Osteocyte (in vitro differentiated cells): ENCODE results near the gene GNPTAB. TPM values are rescaled to one million over a fixed set of nuclear protein-coding genes. Genes with fewer than 3 reads are reported as not detected.
A peak's percentile ranks its signal among the peaks of the same experiment; 100 is the strongest.
"Not testable (repeated sequence)": the region's sequence is repeated elsewhere in the genome, so short reads cannot be mapped to it uniquely, and the experiment has no call there.

Experiments used
- DNase-seq: peaks from one replicate; pipeline ENCODE4 v3.0.0; 2021; ENCODE audit warnings: mixed read lengths; ENCODE audit not compliant: unreplicated experiment; ENCODE audit errors: extremely low spot score
- H3K27ac Mint-ChIP-seq: one replicate; pipeline ENCODE4 v1.8.0; 2021; ENCODE audit warnings: mild to moderate bottlenecking, mixed read lengths; ENCODE audit not compliant: unreplicated experiment
- H3K27me3 Mint-ChIP-seq: one replicate; pipeline ENCODE4 v1.8.0; 2021; ENCODE audit warnings: mixed read lengths; ENCODE audit not compliant: unreplicated experiment
- H3K36me3 Mint-ChIP-seq: one replicate; pipeline ENCODE4 v1.8.0; 2021; ENCODE audit warnings: mixed read lengths; ENCODE audit not compliant: unreplicated experiment
- H3K4me1 Mint-ChIP-seq: one replicate; pipeline ENCODE4 v1.8.0; 2021; ENCODE audit warnings: mixed read lengths; ENCODE audit not compliant: unreplicated experiment
- H3K4me3 Mint-ChIP-seq: one replicate; pipeline ENCODE4 v1.8.0; 2021; ENCODE audit warnings: mild to moderate bottlenecking, moderate library complexity, mixed read lengths; ENCODE audit not compliant: unreplicated experiment
- H3K9me3 Mint-ChIP-seq: one replicate; pipeline ENCODE4 v1.8.0; 2021; ENCODE audit warnings: mixed read lengths; ENCODE audit not compliant: unreplicated experiment
- total RNA-seq: library from RNA; stranded (reverse); gene quantifications from 2 replicates; pipeline ENCODE4 v1.2.1, GENCODE V29; 2021
- TF ChIP-seq, protein P1 (sequence below): fragments of 200-600 bp; sonication (generic); IDR thresholded peaks from 2 replicates; pipeline ENCODE4 v1.5.0; 2021; ENCODE audit warnings: antibody characterized with exemption, mild to moderate bottlenecking, moderate library complexity

The GNPTAB gene
- total RNA-seq, 1 donor from 2014 or later, result 25.8 TPM

DNA sequence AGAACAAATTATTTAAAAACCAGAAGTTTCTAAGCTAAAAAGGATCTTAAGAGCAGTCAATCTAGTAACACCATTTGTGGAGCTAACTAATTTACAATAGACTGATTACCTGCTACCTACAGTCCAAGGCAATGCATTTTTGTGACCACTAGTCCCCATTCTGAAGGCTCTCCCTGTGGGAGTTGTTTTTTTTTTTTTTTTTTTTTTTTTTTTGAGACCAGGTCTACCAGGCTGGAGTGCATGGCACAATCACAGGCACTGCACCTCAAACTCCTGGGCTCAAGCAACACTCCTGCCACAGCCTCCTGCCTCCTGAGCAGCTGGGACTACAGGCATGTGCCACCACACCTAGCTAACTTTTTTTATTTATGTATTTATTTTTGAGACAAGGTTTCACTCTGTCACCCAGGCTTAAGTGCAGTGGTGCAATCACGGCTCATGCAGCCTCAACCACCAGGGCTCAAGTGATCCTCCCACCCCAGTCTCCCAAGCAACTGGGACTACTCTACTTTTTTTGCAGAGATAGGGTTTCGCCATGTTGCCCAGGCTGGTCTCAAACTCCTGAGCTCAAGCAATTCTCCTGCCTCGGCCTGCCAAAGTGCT, 3.9 kb downstream of the GNPTAB start:
- H3K27ac Mint-ChIP-seq, result no peak overlapping the region
- DNase-seq, result no peak

DNA sequence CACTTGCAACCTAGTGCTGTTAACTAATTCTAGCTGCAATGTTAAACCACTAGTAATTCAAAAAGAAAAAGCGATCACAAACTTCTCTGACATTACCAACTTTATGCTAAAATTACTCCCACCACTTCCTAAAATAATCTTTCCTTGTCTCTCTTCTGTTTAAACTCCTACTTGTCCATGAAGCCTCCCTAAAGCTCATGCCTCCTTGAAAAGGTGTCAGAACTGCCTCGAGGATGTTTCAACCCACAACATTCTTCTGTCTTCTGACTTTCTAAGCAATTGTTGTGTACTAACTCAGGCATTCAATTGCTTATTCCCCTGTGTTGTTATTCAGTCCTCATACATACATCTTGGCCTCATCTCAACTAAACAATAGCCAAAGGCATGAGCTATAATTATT, 5.9 kb downstream of the GNPTAB start:
- H3K4me3 Mint-ChIP-seq, result no peak overlapping the region
- no peak for DNase-seq
- H3K9me3 Mint-ChIP-seq, result no peaks in the 10 kb centered on the region
- H3K4me1 Mint-ChIP-seq, result peaks cover 11% of the 10 kb centered on the region
- no peaks in the 10 kb centered on the region for H3K36me3 Mint-ChIP-seq
- no peaks in the 10 kb centered on the region for H3K27me3 Mint-ChIP-seq
- H3K27ac Mint-ChIP-seq, result no peak overlapping the region
- TF ChIP-seq, protein P1, sequence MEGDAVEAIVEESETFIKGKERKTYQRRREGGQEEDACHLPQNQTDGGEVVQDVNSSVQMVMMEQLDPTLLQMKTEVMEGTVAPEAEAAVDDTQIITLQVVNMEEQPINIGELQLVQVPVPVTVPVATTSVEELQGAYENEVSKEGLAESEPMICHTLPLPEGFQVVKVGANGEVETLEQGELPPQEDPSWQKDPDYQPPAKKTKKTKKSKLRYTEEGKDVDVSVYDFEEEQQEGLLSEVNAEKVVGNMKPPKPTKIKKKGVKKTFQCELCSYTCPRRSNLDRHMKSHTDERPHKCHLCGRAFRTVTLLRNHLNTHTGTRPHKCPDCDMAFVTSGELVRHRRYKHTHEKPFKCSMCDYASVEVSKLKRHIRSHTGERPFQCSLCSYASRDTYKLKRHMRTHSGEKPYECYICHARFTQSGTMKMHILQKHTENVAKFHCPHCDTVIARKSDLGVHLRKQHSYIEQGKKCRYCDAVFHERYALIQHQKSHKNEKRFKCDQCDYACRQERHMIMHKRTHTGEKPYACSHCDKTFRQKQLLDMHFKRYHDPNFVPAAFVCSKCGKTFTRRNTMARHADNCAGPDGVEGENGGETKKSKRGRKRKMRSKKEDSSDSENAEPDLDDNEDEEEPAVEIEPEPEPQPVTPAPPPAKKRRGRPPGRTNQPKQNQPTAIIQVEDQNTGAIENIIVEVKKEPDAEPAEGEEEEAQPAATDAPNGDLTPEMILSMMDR, result no peak

More for the DNA sequence above, 3.9 kb downstream of the GNPTAB start:
- TF ChIP-seq, protein P1, result no peak
- Mint-ChIP-seq H3K27me3 (no peaks in the 10 kb centered on the region), H3K4me3 (no peak overlapping the region), H3K4me1 (peaks cover 19% of the 10 kb centered on the region), H3K36me3 (no peaks in the 10 kb centered on the region), H3K9me3 (no peaks in the 10 kb centered on the region)

DNA sequence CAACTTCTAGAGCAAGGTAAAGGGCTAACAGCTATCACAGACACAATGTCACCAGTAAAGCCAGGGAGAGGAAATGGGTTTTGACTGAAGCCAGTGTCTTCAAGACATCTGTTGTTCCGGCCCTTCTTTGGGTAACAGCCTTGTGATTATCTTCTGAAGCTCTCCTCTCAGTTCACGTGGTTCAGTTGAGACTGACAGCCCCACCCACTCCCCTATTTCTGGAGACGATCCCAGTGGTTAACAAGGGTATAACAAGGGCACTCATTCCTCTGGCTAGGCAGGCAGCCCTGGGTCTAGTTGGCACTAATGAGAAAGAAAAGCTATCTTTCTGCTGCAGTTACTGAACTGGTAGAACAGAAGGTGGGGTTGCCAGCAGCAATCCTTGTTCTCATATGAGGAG, 6.9 kb downstream of the GNPTAB start:
- Mint-ChIP-seq H3K27me3 (no peaks in the 10 kb centered on the region), H3K4me3 (no peak overlapping the region), H3K4me1 (peaks cover 4% of the 10 kb centered on the region), H3K36me3 (no peaks in the 10 kb centered on the region), H3K27ac (peak overlapping the region; percentile 7), H3K9me3 (no peaks in the 10 kb centered on the region)
- TF ChIP-seq, protein P1, result peak; percentile 26
- DNase-seq, result no peak

DNA sequence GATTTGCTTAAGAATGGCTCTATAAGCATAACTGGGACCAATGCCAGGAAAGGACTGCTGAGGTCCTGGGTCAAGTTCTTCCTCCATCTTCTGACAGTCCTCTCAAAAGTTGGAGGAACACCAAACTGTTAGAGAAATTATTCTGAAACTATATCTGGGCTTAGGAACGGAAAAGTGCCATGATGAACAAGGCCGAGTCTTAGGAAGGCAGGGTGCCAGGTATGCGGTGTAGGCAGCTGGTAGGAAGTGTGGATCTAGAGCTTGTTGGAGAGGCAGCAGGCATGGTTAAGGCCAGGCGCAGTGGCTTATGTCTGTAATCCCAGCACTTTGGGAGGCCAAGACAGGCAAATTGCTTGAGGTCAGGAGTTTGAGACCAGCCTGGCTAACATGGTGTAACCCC, 7.7 kb downstream of the GNPTAB start:
- Mint-ChIP-seq H3K4me1 (peaks cover 4% of the 10 kb centered on the region), H3K4me3 (no peak overlapping the region), H3K27me3 (no peaks in the 10 kb centered on the region), H3K9me3 (no peaks in the 10 kb centered on the region), H3K27ac (no peak overlapping the region), H3K36me3 (no peaks in the 10 kb centered on the region)
- no peak for DNase-seq
- TF ChIP-seq, protein P1, result no peak

DNA sequence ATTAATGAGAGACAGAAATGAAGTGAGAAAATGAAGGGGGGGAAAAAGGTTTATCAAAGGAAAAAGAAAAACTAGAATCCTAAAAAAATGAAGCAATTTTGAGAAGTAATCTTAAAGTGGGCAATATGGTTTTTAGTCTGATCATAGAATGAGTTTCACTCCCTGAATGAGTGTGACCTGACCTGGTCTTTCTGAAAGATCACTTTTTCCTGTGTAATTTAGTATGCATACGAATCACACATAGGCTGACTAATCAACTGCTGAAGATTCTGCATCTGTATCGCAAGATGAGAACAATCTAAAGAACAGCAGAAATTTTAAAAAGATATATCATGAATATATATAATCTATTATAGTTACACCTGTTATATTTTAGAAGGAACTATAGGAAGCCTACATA, 11.3 kb downstream of the GNPTAB start:
- Mint-ChIP-seq H3K4me1 (peaks cover 4% of the 10 kb centered on the region), H3K36me3 (peaks cover 1% of the 10 kb centered on the region), H3K27me3 (no peaks in the 10 kb centered on the region), H3K27ac (no peak overlapping the region), H3K4me3 (no peak overlapping the region), H3K9me3 (peaks cover 4% of the 10 kb centered on the region)
- TF ChIP-seq, protein P1, result no peak
- DNase-seq, result no peak

DNA sequence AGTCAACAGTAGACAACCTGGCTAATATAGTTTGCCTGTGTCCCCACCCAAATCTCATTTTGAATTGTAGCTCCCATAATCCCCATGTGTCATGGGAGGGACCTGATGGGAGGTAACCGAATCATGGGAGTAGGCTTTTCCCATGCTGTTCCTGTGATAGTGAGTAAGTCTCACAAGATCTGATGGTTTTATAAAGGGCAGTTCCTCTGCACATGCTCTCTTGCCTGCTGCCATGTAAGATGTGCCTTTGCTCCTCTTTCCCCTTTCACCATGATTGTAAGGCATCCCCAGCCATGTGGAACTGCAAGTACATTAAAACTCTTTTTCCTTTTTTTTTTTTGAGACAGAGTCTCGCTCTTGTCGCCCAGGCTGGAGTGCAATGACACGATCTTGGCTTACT, 12.1 kb downstream of the GNPTAB start:
- not testable (repeated sequence) for DNase-seq, H3K9me3 Mint-ChIP-seq, H3K27me3 Mint-ChIP-seq, H3K4me1 Mint-ChIP-seq, H3K4me3 Mint-ChIP-seq, H3K27ac Mint-ChIP-seq, H3K36me3 Mint-ChIP-seq
